Karpas-422 (cell line): ENCODE measurements around the gene MEF2A. TPM values are rescaled to one million over a fixed set of nuclear protein-coding genes. Genes with fewer than 3 reads are reported as not detected.

Experiments used
- DNase-seq: peaks from one replicate; pipeline ENCODE4 v3.0.0-alpha.2; 2015
- H2AFZ ChIP-seq: fragments of 200-600 bp; sonication (generic); 2 replicates; pipeline ENCODE4 v1.6.1; 2014; ENCODE audit warnings: antibody characterized with exemption, low read length, mixed read lengths
- H3K27ac ChIP-seq: fragments of 200-600 bp; sonication (generic); 2 replicates; pipeline ENCODE4 v1.5.1; 2014; ENCODE audit warnings: mild to moderate bottlenecking, low read length, moderate library complexity
- H3K27me3 ChIP-seq: fragments of 200-600 bp; sonication (generic); 2 replicates; pipeline ENCODE4 v1.6.1; 2014; ENCODE audit warnings: low read length, mixed read lengths
- H3K36me3 ChIP-seq: fragments of 200-600 bp; sonication (generic); 2 replicates; pipeline ENCODE4 v1.6.1; 2014; ENCODE audit warnings: low read length, mixed read lengths; ENCODE audit not compliant: insufficient read depth
- H3K4me1 ChIP-seq: fragments of 200-600 bp; sonication (generic); 2 replicates; pipeline ENCODE4 v1.6.1; 2014; ENCODE audit warnings: mild to moderate bottlenecking, low read length, mixed read lengths
- H3K4me2 ChIP-seq: fragments of 200-600 bp; sonication (generic); 2 replicates; pipeline ENCODE4 v1.6.1; 2014; ENCODE audit warnings: low read length, low read depth, mild to moderate bottlenecking; ENCODE audit not compliant: poor library complexity, severe bottlenecking
- H3K4me3 ChIP-seq: fragments of 200-600 bp; sonication (generic); 2 replicates; pipeline ENCODE4 v1.5.1; 2014; ENCODE audit warnings: mild to moderate bottlenecking, antibody characterized with exemption, low read length, mixed read lengths
- H3K79me2 ChIP-seq: fragments of 200-600 bp; sonication (generic); 2 replicates; pipeline ENCODE4 v1.6.1; 2014; ENCODE audit warnings: mild to moderate bottlenecking, low read length, mixed read lengths
- H3K9ac ChIP-seq: fragments of 200-600 bp; sonication (generic); 2 replicates; pipeline ENCODE4 v1.6.0; 2014; ENCODE audit warnings: low read length
- H3K9me2 ChIP-seq: fragments of 200-600 bp; sonication (generic), shearing (Covaris generic); replicated peaks from 2 replicates; pipeline ENCODE4 v1.6.0; 2014; ENCODE audit warnings: mild to moderate bottlenecking, low read length, moderate library complexity; ENCODE audit not compliant: insufficient read depth
- H3K9me3 ChIP-seq: fragments of 300-700, 200-600 bp; sonication (generic); 2 replicates; pipeline ENCODE4 v1.6.1; 2014; ENCODE audit warnings: low read length, mixed read lengths
- H4K20me1 ChIP-seq: fragments of 200-600 bp; sonication (generic); 2 replicates; pipeline ENCODE4 v1.6.1; 2014; ENCODE audit warnings: mild to moderate bottlenecking, antibody characterized with exemption, low read length, low read depth; ENCODE audit not compliant: insufficient read depth
- total RNA-seq: library from RNA; depleted of rRNA; stranded (reverse); fragments of >200 nt; shearing (Covaris generic); gene quantifications from 2 replicates; pipeline ENCODE4 v1.2.3, GENCODE V29; 2014; ENCODE audit warnings: low replicate concordance

Gene MEF2A
- total RNA-seq, 1 experiment from 2014 or later = 144 TPM

DNA sequence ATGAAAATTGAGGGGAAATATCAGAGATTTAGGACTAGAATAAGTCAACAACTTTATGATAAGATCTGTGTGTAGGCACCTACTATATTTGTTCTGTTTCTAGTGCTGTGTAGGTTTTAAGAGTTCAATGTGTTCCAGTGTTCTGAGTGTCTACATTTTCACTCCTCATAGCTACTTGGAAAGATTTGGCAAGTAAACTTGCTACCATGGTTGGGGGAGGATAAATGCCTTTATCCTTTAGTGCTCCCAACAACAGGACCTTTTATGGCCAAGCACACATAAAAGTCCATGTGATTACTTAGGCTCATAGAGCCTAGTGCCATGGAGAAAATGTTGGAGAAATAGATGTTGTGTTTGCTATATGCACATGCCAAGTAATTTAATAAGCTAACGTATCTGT lies 103.5 kb downstream of the MEF2A start:
- peaks cover 33% of the 10 kb centered on the region for H3K36me3 ChIP-seq
- no peak overlapping the region for H3K4me2 ChIP-seq
- no peak overlapping the region for H3K4me3 ChIP-seq
- no peaks in the 10 kb centered on the region for H3K9me2 ChIP-seq
- no peak for DNase-seq
- no peaks in the 10 kb centered on the region for H3K27me3 ChIP-seq
- H3K9ac ChIP-seq = no peak overlapping the region
- no peaks in the 10 kb centered on the region for H3K4me1 ChIP-seq
- no peak overlapping the region for H2AFZ ChIP-seq
- peaks cover 65% of the 10 kb centered on the region for H3K79me2 ChIP-seq
- H3K9me3 ChIP-seq = no peaks in the 10 kb centered on the region
- H4K20me1 ChIP-seq = no peaks in the 10 kb centered on the region
- no peak overlapping the region for H3K27ac ChIP-seq

DNA sequence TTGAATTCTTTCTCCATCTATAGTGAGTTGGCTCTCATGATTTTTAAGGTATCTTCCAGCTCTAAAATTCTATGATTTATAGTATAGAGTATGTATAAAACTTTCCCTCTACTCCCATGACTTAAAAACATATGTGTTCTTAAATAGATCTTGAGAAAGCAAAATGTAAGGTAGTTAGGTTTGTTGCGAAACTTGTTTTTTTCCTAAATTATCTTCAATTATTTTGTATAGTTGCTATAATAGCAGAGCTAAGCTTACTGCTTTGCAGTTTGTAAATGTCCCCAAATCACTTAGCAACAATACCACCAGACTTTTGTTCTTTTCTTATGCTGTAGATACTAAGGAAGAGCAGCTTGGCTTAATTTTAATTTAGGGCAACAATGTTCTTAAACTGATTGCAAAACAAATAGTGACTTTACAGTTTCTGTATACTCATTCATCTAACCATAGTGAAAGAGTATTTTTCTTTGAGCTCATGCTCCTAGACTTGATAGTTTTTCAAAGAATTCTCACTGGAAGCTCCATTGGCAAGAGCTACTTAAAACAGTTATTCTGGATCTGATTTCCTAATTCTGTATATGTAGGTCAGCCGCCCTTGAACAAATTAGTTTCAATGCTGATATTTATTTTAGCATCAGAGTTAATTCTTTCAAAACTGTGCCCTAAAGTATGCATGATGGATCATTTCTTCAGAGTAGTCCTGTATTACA lies 106.3 kb downstream of the MEF2A start:
- H3K4me1 ChIP-seq = no peaks in the 10 kb centered on the region
- no peaks in the 10 kb centered on the region for H3K27me3 ChIP-seq
- peaks cover 48% of the 10 kb centered on the region for H3K36me3 ChIP-seq
- H3K79me2 ChIP-seq = peaks cover 60% of the 10 kb centered on the region
- H3K4me3 ChIP-seq = no peak overlapping the region
- no peak for DNase-seq
- H3K4me2 ChIP-seq = no peak overlapping the region
- no peak overlapping the region for H3K9ac ChIP-seq
- H2AFZ ChIP-seq = no peak overlapping the region
- no peaks in the 10 kb centered on the region for H4K20me1 ChIP-seq
- no peaks in the 10 kb centered on the region for H3K9me2 ChIP-seq
- H3K9me3 ChIP-seq = no peaks in the 10 kb centered on the region
- no peak overlapping the region for H3K27ac ChIP-seq

DNA sequence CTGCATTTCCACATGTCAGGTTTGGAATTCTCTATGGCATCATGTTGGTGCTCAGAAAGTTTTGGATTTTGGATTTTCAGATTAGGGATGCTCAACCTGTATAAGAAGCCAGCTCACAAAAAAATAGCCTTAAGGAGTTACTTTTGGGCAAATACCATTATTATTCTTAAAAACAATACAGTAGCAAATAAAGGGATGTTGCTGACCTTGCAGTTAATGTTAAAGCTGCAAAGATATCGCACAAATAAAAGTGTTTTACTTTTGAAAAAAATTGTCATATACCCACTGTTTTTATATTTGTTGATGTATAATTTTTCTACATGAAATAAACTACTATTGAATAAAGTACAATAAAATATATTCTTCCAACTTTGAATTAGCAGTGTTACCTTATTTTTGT lies 107.3 kb downstream of the MEF2A start:
- no peaks in the 10 kb centered on the region for H3K9me3 ChIP-seq
- H3K4me2 ChIP-seq = no peak overlapping the region
- H3K9ac ChIP-seq = no peak overlapping the region
- no peaks in the 10 kb centered on the region for H3K27me3 ChIP-seq
- DNase-seq = no peak
- H3K79me2 ChIP-seq = peaks cover 57% of the 10 kb centered on the region
- H2AFZ ChIP-seq = no peak overlapping the region
- peaks cover 58% of the 10 kb centered on the region for H3K36me3 ChIP-seq
- H3K4me1 ChIP-seq = no peaks in the 10 kb centered on the region
- no peak overlapping the region for H3K4me3 ChIP-seq
- no peaks in the 10 kb centered on the region for H4K20me1 ChIP-seq
- no peak overlapping the region for H3K27ac ChIP-seq
- no peaks in the 10 kb centered on the region for H3K9me2 ChIP-seq

DNA sequence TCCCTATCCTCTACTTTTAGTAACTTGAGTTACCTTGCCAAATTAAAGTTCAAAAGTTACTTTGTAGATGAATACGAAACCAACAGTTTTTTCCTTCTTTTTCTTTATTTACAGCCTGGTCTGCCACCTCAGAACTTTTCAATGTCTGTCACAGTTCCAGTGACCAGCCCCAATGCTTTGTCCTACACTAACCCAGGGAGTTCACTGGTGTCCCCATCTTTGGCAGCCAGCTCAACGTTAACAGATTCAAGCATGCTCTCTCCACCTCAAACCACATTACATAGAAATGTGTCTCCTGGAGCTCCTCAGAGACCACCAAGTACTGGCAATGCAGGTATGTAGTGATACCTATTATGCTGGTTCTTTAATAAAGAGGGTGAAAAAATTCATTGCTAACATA lies 108.5 kb downstream of the MEF2A start:
- Histone ChIP-seq H2AFZ (no peak overlapping the region), H3K4me2 (no peak overlapping the region), H3K9me3 (no peaks in the 10 kb centered on the region), H3K27me3 (no peaks in the 10 kb centered on the region), H3K9me2 (no peaks in the 10 kb centered on the region), H3K36me3 (peaks cover 69% of the 10 kb centered on the region), H3K4me3 (no peak overlapping the region), H3K9ac (no peak overlapping the region), H3K27ac (no peak overlapping the region), H3K4me1 (no peaks in the 10 kb centered on the region), H4K20me1 (no peaks in the 10 kb centered on the region), H3K79me2 (peaks cover 57% of the 10 kb centered on the region)
- DNase-seq = no peak

DNA sequence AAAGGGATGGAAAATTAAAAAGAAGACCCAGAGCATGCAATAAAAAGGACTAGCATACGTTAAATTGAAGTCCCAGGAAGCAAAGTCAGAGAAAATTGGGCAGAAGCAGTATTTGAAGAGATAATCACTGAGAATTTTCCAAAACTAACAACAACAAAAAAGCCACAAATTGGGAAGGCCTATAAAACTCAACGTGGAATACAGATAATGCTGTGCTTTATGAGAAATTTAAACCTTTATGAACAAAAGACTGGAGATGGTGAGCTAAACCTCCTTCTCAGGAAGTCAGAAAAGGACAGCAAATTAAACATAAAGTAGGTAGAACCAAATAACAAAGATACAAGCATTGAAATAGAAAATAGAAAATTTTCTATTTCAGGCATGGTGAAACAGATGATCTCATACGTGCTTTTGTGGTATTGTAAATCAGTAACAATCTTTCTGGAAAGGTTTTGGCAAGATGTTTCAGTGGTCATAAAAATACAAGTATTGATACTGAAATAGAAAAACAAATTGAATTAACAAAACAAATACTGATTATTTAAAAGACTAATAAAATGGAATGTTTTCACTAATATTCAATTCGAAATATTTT lies 111.9 kb downstream of the MEF2A start:
- Histone ChIP-seq H3K36me3 (peaks cover 78% of the 10 kb centered on the region), H3K4me1 (no peaks in the 10 kb centered on the region), H4K20me1 (no peaks in the 10 kb centered on the region), H3K4me3 (no peak overlapping the region), H2AFZ (no peak overlapping the region), H3K9me2 (no peaks in the 10 kb centered on the region), H3K79me2 (peaks cover 63% of the 10 kb centered on the region), H3K27ac (no peak overlapping the region), H3K9ac (no peak overlapping the region), H3K9me3 (no peaks in the 10 kb centered on the region), H3K4me2 (no peak overlapping the region), H3K27me3 (no peaks in the 10 kb centered on the region)
- no peak for DNase-seq

DNA sequence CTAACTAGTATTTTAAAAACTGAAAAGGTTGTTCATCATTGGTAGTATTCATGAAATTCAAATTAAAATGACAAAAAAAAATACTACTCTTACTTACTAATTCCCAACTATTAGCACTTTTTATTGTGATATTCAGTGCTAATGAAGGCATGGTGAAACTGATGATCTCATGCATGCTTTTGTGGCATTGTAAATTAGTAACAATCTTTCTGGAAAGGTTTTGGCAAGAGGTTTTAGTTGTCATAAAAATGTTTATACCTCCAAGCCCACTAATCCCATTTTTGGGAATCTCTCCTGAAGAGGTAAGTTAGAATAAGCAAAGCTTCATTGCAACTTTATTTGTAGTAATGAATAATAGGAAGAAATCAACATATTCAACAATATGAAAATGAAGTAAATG lies 114.5 kb downstream of the MEF2A start:
- Histone ChIP-seq H3K79me2 (peaks cover 69% of the 10 kb centered on the region), H3K9me3 (no peaks in the 10 kb centered on the region), H3K9me2 (no peaks in the 10 kb centered on the region), H3K27me3 (no peaks in the 10 kb centered on the region), H3K4me1 (no peaks in the 10 kb centered on the region), H4K20me1 (no peaks in the 10 kb centered on the region), H3K27ac (no peak overlapping the region), H2AFZ (no peak overlapping the region), H3K36me3 (peaks cover 70% of the 10 kb centered on the region), H3K4me2 (no peak overlapping the region), H3K9ac (no peak overlapping the region), H3K4me3 (no peak overlapping the region)
- DNase-seq = no peak

DNA sequence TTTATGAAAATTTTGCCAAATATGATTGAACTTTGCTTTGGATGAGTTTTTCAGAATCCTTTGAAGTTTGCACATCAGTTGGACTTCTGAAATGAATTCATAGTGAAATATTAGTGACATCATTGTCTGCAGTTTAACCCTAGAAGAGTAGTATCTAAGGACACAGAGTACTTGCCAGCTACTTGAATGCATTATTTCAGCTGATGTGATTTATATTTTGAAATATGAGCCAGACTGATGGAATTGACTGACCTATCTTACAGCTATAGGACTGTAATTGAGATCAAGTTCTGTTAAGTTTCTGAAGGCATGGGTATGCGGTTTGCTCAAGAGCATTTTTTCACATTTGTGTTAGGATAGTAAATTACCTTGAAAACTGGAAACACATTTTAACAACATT lies 116.2 kb downstream of the MEF2A start:
- no peaks in the 10 kb centered on the region for H4K20me1 ChIP-seq
- no peaks in the 10 kb centered on the region for H3K9me2 ChIP-seq
- H3K4me3 ChIP-seq = no peak overlapping the region
- no peak overlapping the region for H2AFZ ChIP-seq
- DNase-seq = no peak
- H3K4me2 ChIP-seq = no peak overlapping the region
- H3K27me3 ChIP-seq = no peaks in the 10 kb centered on the region
- H3K79me2 ChIP-seq = peaks cover 81% of the 10 kb centered on the region
- H3K9ac ChIP-seq = no peak overlapping the region
- no peak overlapping the region for H3K27ac ChIP-seq
- H3K36me3 ChIP-seq = peaks cover 69% of the 10 kb centered on the region
- no peaks in the 10 kb centered on the region for H3K4me1 ChIP-seq
- no peaks in the 10 kb centered on the region for H3K9me3 ChIP-seq

DNA sequence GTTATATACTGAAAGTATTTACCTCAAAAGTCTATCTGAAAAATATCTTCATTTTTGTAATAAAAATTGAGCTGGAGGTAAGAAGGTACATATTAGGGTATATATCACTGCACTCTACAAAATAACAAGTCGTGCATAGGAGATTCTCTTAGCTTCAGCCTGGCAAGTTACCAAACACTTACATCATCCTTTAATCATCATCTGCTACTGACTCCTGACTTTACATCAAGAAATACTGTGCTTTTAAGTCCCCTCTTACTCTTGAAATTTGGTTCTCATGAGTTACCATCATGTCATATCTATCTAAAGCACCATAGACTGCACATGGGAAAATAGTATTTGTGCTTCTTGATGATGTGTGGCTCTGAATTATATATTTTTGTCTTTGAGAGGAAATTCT lies 116.7 kb downstream of the MEF2A start:
- no peaks in the 10 kb centered on the region for H4K20me1 ChIP-seq
- peaks cover 70% of the 10 kb centered on the region for H3K36me3 ChIP-seq
- no peaks in the 10 kb centered on the region for H3K4me1 ChIP-seq
- H3K27ac ChIP-seq = no peak overlapping the region
- H3K9me2 ChIP-seq = no peaks in the 10 kb centered on the region
- H3K79me2 ChIP-seq = peaks cover 84% of the 10 kb centered on the region
- no peak for DNase-seq
- no peak overlapping the region for H3K4me3 ChIP-seq
- no peak overlapping the region for H3K4me2 ChIP-seq
- no peak overlapping the region for H2AFZ ChIP-seq
- no peaks in the 10 kb centered on the region for H3K27me3 ChIP-seq
- no peaks in the 10 kb centered on the region for H3K9me3 ChIP-seq
- no peak overlapping the region for H3K9ac ChIP-seq
